Renal cortical epithelial cell (primary cell): ENCODE measurements around the gene NR2F2. TPM values are rescaled to one million over a fixed set of nuclear protein-coding genes. Genes with fewer than 3 reads are reported as not detected.

ENCODE experiments used
- DNase-seq: peaks from one replicate; pipeline ENCODE4 v3.0.0-alpha.2; 2011; ENCODE audit warnings: low read depth
- total RNA-seq: library from RNA; depleted of rRNA; stranded (reverse); fragments of >200 nt; gene quantifications from 2 replicates; pipeline ENCODE4 v1.2.3, GENCODE V29; 2014

Gene NR2F2
- total RNA-seq, 1 donor from 2014 or later: 37.3 TPM

- no peak for DNase-seq
These were observed 12.1 kb downstream of the NR2F2 start for GRCh38 chr15:96342406-96343112.

GRCh38 chr15:96343113-96344059 is 12.9 kb downstream of the NR2F2 start:
- no peak for DNase-seq

- DNase-seq: no peak
These were observed 13.7 kb downstream of the NR2F2 start for GRCh38 chr15:96344060-96344705.

GRCh38 chr15:96344706-96345559 is 14.4 kb downstream of the NR2F2 start:
- DNase-seq: no peak

GRCh38 chr15:96345560-96346399 is 15.3 kb downstream of the NR2F2 start:
- DNase-seq: peak; percentile 69

GRCh38 chr15:96346409-96346970 is 16.0 kb downstream of the NR2F2 start:
- DNase-seq: no peak

GRCh38 chr15:96347181-96348111 is 16.9 kb downstream of the NR2F2 start:
- DNase-seq: no peak

GRCh38 chr15:96348112-96349027 is 17.9 kb downstream of the NR2F2 start:
- DNase-seq: no peak

- DNase-seq: no peak
These were observed 18.7 kb downstream of the NR2F2 start for GRCh38 chr15:96349034-96349856.

GRCh38 chr15:96349857-96350720 is 19.6 kb downstream of the NR2F2 start:
- no peak for DNase-seq

- no peak for DNase-seq
These were observed 20.6 kb downstream of the NR2F2 start for GRCh38 chr15:96350934-96351724.

- DNase-seq: no peak
These were observed 21.5 kb downstream of the NR2F2 start for GRCh38 chr15:96351761-96352603.

GRCh38 chr15:96352604-96353405 is 22.3 kb downstream of the NR2F2 start:
- peak; percentile 66 for DNase-seq
